GM23338 (cell line): Measurements from ENCODE around the gene RGS8. TPM values are rescaled to one million over a fixed set of nuclear protein-coding genes. Genes with fewer than 3 reads are reported as not detected.

ENCODE experiments used
- ATAC-seq: fragments of 200-7000 bp; cut with Tn5 transposase; 3 replicates; pipeline ENCODE4 v1.9.1; 2020
- DNase-seq: peaks from one replicate; pipeline ENCODE4 v3.0.0-alpha.2; 2015; ENCODE audit warnings: low spot score
- H2AFZ ChIP-seq: fragments of 200-600 bp; sonication (generic); 2 replicates; pipeline ENCODE4 v1.8.0; 2016; ENCODE audit warnings: antibody characterized with exemption, mild to moderate bottlenecking, moderate library complexity
- H3F3A ChIP-seq: fragments of 200-600 bp; sonication (generic); replicated peaks from 2 replicates; pipeline ENCODE4 v1.8.0; 2017; ENCODE audit warnings: antibody characterized with exemption, mixed run types, low read depth
- H3K27ac ChIP-seq: fragments of 200-600 bp; sonication (generic); 2 replicates; pipeline ENCODE4 v1.6.1; 2016; ENCODE audit warnings: low read depth
- H3K27me3 ChIP-seq: fragments of 200-600 bp; sonication (generic); 2 replicates; pipeline ENCODE4 v1.8.0; 2016; ENCODE audit warnings: mild to moderate bottlenecking, mixed run types, moderate library complexity; ENCODE audit not compliant: insufficient read depth
- H3K36me3 ChIP-seq: fragments of 200-600 bp; sonication (generic); 2 replicates; pipeline ENCODE4 v1.8.0; 2016; ENCODE audit warnings: mild to moderate bottlenecking; ENCODE audit not compliant: insufficient read depth
- H3K4me1 ChIP-seq: fragments of 200-600 bp; sonication (generic); 2 replicates; pipeline ENCODE4 v1.8.0; 2016; ENCODE audit warnings: mild to moderate bottlenecking, moderate library complexity; ENCODE audit not compliant: insufficient read depth
- H3K4me2 ChIP-seq: fragments of 200-600 bp; sonication (generic); 2 replicates; pipeline ENCODE4 v1.7.1; 2017; ENCODE audit warnings: mixed run types
- H3K4me3 ChIP-seq: fragments of 200-600 bp; sonication (generic); 2 replicates; pipeline ENCODE4 v1.6.1; 2016; ENCODE audit warnings: mixed run types
- H3K79me2 ChIP-seq: fragments of 200-600 bp; sonication (generic); replicated peaks from 2 replicates; pipeline ENCODE4 v1.8.0; 2017; ENCODE audit warnings: mild to moderate bottlenecking; ENCODE audit not compliant: insufficient read depth
- H3K9me2 ChIP-seq: fragments of 200-600 bp; sonication (generic); 2 replicates; pipeline ENCODE4 v1.8.0; 2017; ENCODE audit not compliant: insufficient read depth
- H4K20me1 ChIP-seq: fragments of 200-600 bp; sonication (generic); replicated peaks from 2 replicates; pipeline ENCODE4 v1.8.0; 2017; ENCODE audit warnings: mild to moderate bottlenecking; ENCODE audit not compliant: insufficient read depth
- H3K27ac Mint-ChIP-seq: 2 replicates; pipeline ENCODE4 v1.8.0; 2020; ENCODE audit warnings: inconsistent platforms, mild to moderate bottlenecking, moderate library complexity, mixed read lengths
- H3K27me3 Mint-ChIP-seq: 3 replicates; pipeline ENCODE4 v1.8.0; 2022; ENCODE audit warnings: low read depth, mild to moderate bottlenecking, moderate library complexity, mixed read lengths, inconsistent platforms; ENCODE audit not compliant: insufficient read depth, poor library complexity
- H3K36me3 Mint-ChIP-seq: 3 replicates; pipeline ENCODE4 v1.8.0; 2021; ENCODE audit warnings: low read depth, mild to moderate bottlenecking, inconsistent platforms, moderate library complexity, mixed read lengths
- H3K4me1 Mint-ChIP-seq: 3 replicates; pipeline ENCODE4 v1.8.0; 2020; ENCODE audit warnings: mild to moderate bottlenecking, inconsistent platforms, mixed read lengths
- H3K4me3 Mint-ChIP-seq: 3 replicates; pipeline ENCODE4 v1.8.0; 2021; ENCODE audit warnings: moderate library complexity, mild to moderate bottlenecking, inconsistent platforms, mixed read lengths
- H3K9me3 Mint-ChIP-seq: 3 replicates; pipeline ENCODE4 v1.8.0; 2020; ENCODE audit warnings: moderate library complexity, mild to moderate bottlenecking, inconsistent platforms, mixed read lengths
- EZH2 ChIP-seq: fragments of 200-600 bp; sonication (generic); IDR thresholded peaks from one replicate; pipeline ENCODE4 v1.8.0; 2017; ENCODE audit warnings: antibody characterized with exemption, mild to moderate bottlenecking, low read depth; ENCODE audit not compliant: unreplicated experiment
- EZH2phosphoT487 ChIP-seq: fragments of 200-600 bp; sonication (generic); IDR thresholded peaks from one replicate; pipeline ENCODE4 v1.8.1; 2018; ENCODE audit warnings: antibody characterized with exemption; ENCODE audit not compliant: unreplicated experiment
- JUNB ChIP-seq: IDR thresholded peaks from one replicate; pipeline ENCODE4 v1.6.1; 2016; ENCODE audit warnings: antibody characterized with exemption; ENCODE audit not compliant: unreplicated experiment
- NANOG ChIP-seq: IDR thresholded peaks from 2 replicates; pipeline ENCODE4 v1.6.1; 2016; ENCODE audit warnings: antibody characterized with exemption, borderline replicate concordance
- POLR2AphosphoS5 ChIP-seq: IDR thresholded peaks from 2 replicates; pipeline ENCODE4 v1.6.1; 2016; ENCODE audit warnings: antibody characterized with exemption, low read depth
- STAT1 ChIP-seq: IDR thresholded peaks from one replicate; pipeline ENCODE4 v1.6.1; 2016; ENCODE audit warnings: antibody characterized with exemption; ENCODE audit not compliant: unreplicated experiment
- ZNF114 ChIP-seq: fragments of 250-450 bp; sonication (Bioruptor Pico); IDR thresholded peaks from 2 replicates; pipeline ENCODE4 v1.5.0; 2020; ENCODE audit warnings: mild to moderate bottlenecking, moderate library complexity
- ZNF331 ChIP-seq: fragments of 250-450 bp; sonication (Bioruptor Pico); IDR thresholded peaks from 2 replicates; pipeline ENCODE4 v1.5.0; 2020; ENCODE audit warnings: low read depth, mild to moderate bottlenecking, moderate library complexity
- polyA plus RNA-seq: library from polyadenylated mRNA; unstranded; fragments of >200 nt; fragmentation: Nextera tagmentation; extraction: Ambion mirVana; gene quantifications from 2 replicates; pipeline ENCODE4 v1.2.1, GENCODE V29; 2016
- total RNA-seq: library from RNA; depleted of rRNA; stranded (reverse); fragments of >200 nt; shearing (Covaris generic); gene quantifications from 2 replicates; pipeline ENCODE4 v1.2.3, GENCODE V29; 2014
- TF ChIP-seq, protein P1 (sequence below): IDR thresholded peaks from one replicate; pipeline ENCODE4 v1.6.1; 2018; ENCODE audit warnings: antibody characterized with exemption; ENCODE audit not compliant: unreplicated experiment
- TF ChIP-seq, protein P2 (sequence below): fragments of 250-450 bp; sonication (Bioruptor Pico); IDR thresholded peaks from 2 replicates; pipeline ENCODE4 v1.5.0; 2020; ENCODE audit warnings: mild to moderate bottlenecking, moderate library complexity
- TF ChIP-seq, protein P3 (sequence below), 2 experiments: fragments of 200-600 bp in 1 of 2; sonication (generic) in 1 of 2; conservative IDR thresholded peaks; 2 replicates each; pipeline versions ENCODE4 v1.5.1 to v1.6.1; 2016 to 2017; ENCODE audit warnings: antibody characterized with exemption in 2 of 2, low read depth in 2 of 2, mild to moderate bottlenecking in 2 of 2, moderate library complexity in 1 of 2
- TF ChIP-seq, protein P4 (sequence below): IDR thresholded peaks from 2 replicates; pipeline ENCODE4 v1.6.1; 2016; ENCODE audit warnings: antibody characterized with exemption

Gene RGS8
- total and polyA plus RNA-seq, 2 experiments from 2014 or later: 0.06 to 2.5 TPM

DNA sequence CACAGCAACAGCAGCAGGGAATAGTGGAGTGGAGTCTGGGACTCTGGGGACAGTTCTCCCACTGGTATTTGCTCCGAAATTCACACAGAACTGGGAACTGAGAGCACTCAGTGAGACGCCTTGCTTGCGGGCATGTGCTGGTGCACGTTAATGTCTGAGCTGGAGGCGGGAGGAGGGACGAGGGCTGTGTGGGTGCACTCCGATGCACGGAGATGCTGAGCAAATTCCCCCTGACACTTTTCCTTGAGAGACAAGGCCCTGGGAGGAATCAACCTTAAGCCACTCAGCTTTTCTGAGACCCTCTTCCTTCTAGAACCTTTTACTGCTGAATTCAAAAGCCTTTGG lies 2.8 kb downstream of the RGS8 start:
- Histone ChIP-seq H3F3A (no peaks in the 10 kb centered on the region), H3K27me3 (peaks cover 33% of the 10 kb centered on the region), H3K9me2 (peaks cover 7% of the 10 kb centered on the region; the same call in 1 of the 2 replicates), H4K20me1 (no peaks in the 10 kb centered on the region), H3K4me2 (no peak overlapping the region), H2AFZ (peak overlapping the region; percentile 43; the same call in 1 of the 2 replicates), H3K27ac (no peak overlapping the region), H3K4me1 (peaks cover 13% of the 10 kb centered on the region), H3K4me3 (no peak overlapping the region), H3K79me2 (no peaks in the 10 kb centered on the region), H3K36me3 (no peaks in the 10 kb centered on the region)
- peaks cover 12% of the 10 kb centered on the region for H3K4me1 Mint-ChIP-seq
- H3K27me3 Mint-ChIP-seq: peaks cover 12% of the 10 kb centered on the region
- H3K4me3 Mint-ChIP-seq: no peak overlapping the region
- no peak overlapping the region for H3K27ac Mint-ChIP-seq
- H3K36me3 Mint-ChIP-seq: no peaks in the 10 kb centered on the region
- DNase-seq (no peak), ATAC-seq (no peak)
- TF ChIP-seq JUNB: no peak
- TF ChIP-seq, protein P1, sequence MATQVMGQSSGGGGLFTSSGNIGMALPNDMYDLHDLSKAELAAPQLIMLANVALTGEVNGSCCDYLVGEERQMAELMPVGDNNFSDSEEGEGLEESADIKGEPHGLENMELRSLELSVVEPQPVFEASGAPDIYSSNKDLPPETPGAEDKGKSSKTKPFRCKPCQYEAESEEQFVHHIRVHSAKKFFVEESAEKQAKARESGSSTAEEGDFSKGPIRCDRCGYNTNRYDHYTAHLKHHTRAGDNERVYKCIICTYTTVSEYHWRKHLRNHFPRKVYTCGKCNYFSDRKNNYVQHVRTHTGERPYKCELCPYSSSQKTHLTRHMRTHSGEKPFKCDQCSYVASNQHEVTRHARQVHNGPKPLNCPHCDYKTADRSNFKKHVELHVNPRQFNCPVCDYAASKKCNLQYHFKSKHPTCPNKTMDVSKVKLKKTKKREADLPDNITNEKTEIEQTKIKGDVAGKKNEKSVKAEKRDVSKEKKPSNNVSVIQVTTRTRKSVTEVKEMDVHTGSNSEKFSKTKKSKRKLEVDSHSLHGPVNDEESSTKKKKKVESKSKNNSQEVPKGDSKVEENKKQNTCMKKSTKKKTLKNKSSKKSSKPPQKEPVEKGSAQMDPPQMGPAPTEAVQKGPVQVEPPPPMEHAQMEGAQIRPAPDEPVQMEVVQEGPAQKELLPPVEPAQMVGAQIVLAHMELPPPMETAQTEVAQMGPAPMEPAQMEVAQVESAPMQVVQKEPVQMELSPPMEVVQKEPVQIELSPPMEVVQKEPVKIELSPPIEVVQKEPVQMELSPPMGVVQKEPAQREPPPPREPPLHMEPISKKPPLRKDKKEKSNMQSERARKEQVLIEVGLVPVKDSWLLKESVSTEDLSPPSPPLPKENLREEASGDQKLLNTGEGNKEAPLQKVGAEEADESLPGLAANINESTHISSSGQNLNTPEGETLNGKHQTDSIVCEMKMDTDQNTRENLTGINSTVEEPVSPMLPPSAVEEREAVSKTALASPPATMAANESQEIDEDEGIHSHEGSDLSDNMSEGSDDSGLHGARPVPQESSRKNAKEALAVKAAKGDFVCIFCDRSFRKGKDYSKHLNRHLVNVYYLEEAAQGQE: no peak
- no peak for TF ChIP-seq ZNF331
- no peak for TF ChIP-seq POLR2AphosphoS5
- no peak for TF ChIP-seq ZNF114 (CRISPR knock-in tag)
- no peak for TF ChIP-seq EZH2
- TF ChIP-seq STAT1: no peak
- TF ChIP-seq, protein P2, sequence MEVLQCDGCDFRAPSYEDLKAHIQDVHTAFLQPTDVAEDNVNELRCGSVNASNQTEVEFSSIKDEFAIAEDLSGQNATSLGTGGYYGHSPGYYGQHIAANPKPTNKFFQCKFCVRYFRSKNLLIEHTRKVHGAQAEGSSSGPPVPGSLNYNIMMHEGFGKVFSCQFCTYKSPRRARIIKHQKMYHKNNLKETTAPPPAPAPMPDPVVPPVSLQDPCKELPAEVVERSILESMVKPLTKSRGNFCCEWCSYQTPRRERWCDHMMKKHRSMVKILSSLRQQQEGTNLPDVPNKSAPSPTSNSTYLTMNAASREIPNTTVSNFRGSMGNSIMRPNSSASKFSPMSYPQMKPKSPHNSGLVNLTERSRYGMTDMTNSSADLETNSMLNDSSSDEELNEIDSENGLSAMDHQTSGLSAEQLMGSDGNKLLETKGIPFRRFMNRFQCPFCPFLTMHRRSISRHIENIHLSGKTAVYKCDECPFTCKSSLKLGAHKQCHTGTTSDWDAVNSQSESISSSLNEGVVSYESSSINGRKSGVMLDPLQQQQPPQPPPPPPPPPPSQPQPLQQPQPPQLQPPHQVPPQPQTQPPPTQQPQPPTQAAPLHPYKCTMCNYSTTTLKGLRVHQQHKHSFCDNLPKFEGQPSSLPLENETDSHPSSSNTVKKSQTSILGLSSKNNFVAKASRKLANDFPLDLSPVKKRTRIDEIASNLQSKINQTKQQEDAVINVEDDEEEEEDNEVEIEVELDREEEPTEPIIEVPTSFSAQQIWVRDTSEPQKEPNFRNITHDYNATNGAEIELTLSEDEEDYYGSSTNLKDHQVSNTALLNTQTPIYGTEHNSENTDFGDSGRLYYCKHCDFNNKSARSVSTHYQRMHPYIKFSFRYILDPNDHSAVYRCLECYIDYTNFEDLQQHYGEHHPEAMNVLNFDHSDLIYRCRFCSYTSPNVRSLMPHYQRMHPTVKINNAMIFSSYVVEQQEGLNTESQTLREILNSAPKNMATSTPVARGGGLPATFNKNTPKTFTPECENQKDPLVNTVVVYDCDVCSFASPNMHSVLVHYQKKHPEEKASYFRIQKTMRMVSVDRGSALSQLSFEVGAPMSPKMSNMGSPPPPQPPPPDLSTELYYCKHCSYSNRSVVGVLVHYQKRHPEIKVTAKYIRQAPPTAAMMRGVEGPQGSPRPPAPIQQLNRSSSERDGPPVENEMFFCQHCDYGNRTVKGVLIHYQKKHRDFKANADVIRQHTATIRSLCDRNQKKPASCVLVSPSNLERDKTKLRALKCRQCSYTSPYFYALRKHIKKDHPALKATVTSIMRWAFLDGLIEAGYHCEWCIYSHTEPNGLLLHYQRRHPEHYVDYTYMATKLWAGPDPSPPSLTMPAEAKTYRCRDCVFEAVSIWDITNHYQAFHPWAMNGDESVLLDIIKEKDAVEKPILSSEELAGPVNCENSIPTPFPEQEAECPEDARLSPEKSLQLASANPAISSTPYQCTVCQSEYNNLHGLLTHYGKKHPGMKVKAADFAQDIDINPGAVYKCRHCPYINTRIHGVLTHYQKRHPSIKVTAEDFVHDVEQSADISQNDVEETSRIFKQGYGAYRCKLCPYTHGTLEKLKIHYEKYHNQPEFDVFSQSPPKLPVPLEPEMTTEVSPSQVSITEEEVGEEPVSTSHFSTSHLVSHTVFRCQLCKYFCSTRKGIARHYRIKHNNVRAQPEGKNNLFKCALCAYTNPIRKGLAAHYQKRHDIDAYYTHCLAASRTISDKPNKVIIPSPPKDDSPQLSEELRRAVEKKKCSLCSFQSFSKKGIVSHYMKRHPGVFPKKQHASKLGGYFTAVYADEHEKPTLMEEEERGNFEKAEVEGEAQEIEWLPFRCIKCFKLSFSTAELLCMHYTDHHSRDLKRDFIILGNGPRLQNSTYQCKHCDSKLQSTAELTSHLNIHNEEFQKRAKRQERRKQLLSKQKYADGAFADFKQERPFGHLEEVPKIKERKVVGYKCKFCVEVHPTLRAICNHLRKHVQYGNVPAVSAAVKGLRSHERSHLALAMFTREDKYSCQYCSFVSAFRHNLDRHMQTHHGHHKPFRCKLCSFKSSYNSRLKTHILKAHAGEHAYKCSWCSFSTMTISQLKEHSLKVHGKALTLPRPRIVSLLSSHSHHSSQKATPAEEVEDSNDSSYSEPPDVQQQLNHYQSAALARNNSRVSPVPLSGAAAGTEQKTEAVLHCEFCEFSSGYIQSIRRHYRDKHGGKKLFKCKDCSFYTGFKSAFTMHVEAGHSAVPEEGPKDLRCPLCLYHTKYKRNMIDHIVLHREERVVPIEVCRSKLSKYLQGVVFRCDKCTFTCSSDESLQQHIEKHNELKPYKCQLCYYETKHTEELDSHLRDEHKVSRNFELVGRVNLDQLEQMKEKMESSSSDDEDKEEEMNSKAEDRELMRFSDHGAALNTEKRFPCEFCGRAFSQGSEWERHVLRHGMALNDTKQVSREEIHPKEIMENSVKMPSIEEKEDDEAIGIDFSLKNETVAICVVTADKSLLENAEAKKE (CRISPR knock-in tag): no peak
- TF ChIP-seq, protein P3, sequence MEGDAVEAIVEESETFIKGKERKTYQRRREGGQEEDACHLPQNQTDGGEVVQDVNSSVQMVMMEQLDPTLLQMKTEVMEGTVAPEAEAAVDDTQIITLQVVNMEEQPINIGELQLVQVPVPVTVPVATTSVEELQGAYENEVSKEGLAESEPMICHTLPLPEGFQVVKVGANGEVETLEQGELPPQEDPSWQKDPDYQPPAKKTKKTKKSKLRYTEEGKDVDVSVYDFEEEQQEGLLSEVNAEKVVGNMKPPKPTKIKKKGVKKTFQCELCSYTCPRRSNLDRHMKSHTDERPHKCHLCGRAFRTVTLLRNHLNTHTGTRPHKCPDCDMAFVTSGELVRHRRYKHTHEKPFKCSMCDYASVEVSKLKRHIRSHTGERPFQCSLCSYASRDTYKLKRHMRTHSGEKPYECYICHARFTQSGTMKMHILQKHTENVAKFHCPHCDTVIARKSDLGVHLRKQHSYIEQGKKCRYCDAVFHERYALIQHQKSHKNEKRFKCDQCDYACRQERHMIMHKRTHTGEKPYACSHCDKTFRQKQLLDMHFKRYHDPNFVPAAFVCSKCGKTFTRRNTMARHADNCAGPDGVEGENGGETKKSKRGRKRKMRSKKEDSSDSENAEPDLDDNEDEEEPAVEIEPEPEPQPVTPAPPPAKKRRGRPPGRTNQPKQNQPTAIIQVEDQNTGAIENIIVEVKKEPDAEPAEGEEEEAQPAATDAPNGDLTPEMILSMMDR (conservative IDR thresholded peaks at IDR 0.05; ENCODE audit: low read depth in 2 of 2): no peak
- TF ChIP-seq, protein P4, sequence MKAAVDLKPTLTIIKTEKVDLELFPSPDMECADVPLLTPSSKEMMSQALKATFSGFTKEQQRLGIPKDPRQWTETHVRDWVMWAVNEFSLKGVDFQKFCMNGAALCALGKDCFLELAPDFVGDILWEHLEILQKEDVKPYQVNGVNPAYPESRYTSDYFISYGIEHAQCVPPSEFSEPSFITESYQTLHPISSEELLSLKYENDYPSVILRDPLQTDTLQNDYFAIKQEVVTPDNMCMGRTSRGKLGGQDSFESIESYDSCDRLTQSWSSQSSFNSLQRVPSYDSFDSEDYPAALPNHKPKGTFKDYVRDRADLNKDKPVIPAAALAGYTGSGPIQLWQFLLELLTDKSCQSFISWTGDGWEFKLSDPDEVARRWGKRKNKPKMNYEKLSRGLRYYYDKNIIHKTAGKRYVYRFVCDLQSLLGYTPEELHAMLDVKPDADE: no peak
- TF ChIP-seq NANOG: no peak
- no peak for TF ChIP-seq EZH2phosphoT487
- no peaks in the 10 kb centered on the region for H3K9me3 Mint-ChIP-seq
